ENCODE results near the gene HSD3B7. TPM values are rescaled to one million over a fixed set of nuclear protein-coding genes. Genes with fewer than 3 reads are reported as not detected.

The HSD3B7 gene
- total RNA-seq, 4 donors from 2014 or later, result 10.1 to 26.2 (median 16.0) TPM

GRCh38 chr16:30951750-30952149, 33.3 kb upstream of the HSD3B7 start:
- H3K27me3 ChIP-seq, result no peaks in the 10 kb centered on the region
- H3K4me3 ChIP-seq, result no peak overlapping the region
- peak overlapping the region; percentile 12 to 95 (median 92) for H3K27ac ChIP-seq
- ATAC-seq, result peak; percentile 13
- H3K36me3 ChIP-seq, result peaks cover 0 to 8% of the 10 kb centered on the region in 2 donors
- WGBS, 2 donors (ENCODE audit: low coverage in 1 of 2), result 10 to 18% methylated on average over 2 to 3 of the region's 3 CpGs
- H3K4me1 ChIP-seq, result peaks cover 0 to 78% (median 36%) of the 10 kb centered on the region in 3 donors
- no peaks in the 10 kb centered on the region for H3K9me3 ChIP-seq
- peak; percentile 49 for TF ChIP-seq POLR2AphosphoS5 (IDR thresholded peaks at IDR 0.05)
- TF ChIP-seq POLR2A (IDR thresholded peaks at IDR 0.05), result no peak

- Histone ChIP-seq H3K4me1 (peaks cover 0 to 76% (median 38%) of the 10 kb centered on the region in 3 donors), H3K27me3 (no peaks in the 10 kb centered on the region), H3K9me3 (no peaks in the 10 kb centered on the region), H3K4me3 (no peak overlapping the region), H3K36me3 (peaks cover 0 to 3% of the 10 kb centered on the region in 2 donors), H3K27ac (peak overlapping the region in 3 of 4 donors; percentile 51 to 95 (median 94))
- TF ChIP-seq POLR2AphosphoS5 (IDR thresholded peaks at IDR 0.05), result no peak
- no peak for TF ChIP-seq EP300 (IDR thresholded peaks at IDR 0.05)
- TF ChIP-seq CTCF (IDR thresholded peaks at IDR 0.05), result no peak
- TF ChIP-seq POLR2A (IDR thresholded peaks at IDR 0.05), result no peak
- 74 to 78% methylated on average over 3 to 4 of the region's 9 CpGs for WGBS, 2 donors (ENCODE audit: low coverage in 1 of 2)
- ATAC-seq, result no peak
Observed at GRCh38 chr16:30953111-30953510, 31.9 kb upstream of the HSD3B7 start.

GRCh38 chr16:30953511-30954124, 31.4 kb upstream of the HSD3B7 start:
- no peaks in the 10 kb centered on the region for H3K27me3 ChIP-seq
- 50% methylated on average over 2 of the region's 15 CpGs; no CpG with 5 or more reads in 1 of the 2 donors for WGBS, 2 donors (ENCODE audit: low coverage in 1 of 2)
- H3K9me3 ChIP-seq, result no peaks in the 10 kb centered on the region
- peaks cover 0 to 74% (median 40%) of the 10 kb centered on the region in 3 donors for H3K4me1 ChIP-seq
- H3K4me3 ChIP-seq, result no peak overlapping the region
- H3K36me3 ChIP-seq, result peaks cover 0 to 3% of the 10 kb centered on the region in 2 donors
- H3K27ac ChIP-seq, result peak overlapping the region in 3 of 4 donors; percentile 51 to 95 (median 94)
- TF ChIP-seq CTCF (IDR thresholded peaks at IDR 0.05) (peak in 3 of 4 experiments; percentile 48 to 77 (median 58)), EP300 (IDR thresholded peaks at IDR 0.05) (no peak), POLR2A (IDR thresholded peaks at IDR 0.05) (no peak)
- no peak for ATAC-seq

GRCh38 chr16:30954993-30955392, 30.0 kb upstream of the HSD3B7 start:
- no peak overlapping the region for H3K4me3 ChIP-seq
- H3K27me3 ChIP-seq, result no peaks in the 10 kb centered on the region
- TF ChIP-seq EP300 (IDR thresholded peaks at IDR 0.05), result no peak
- H3K9me3 ChIP-seq, result no peaks in the 10 kb centered on the region
- no peak for ATAC-seq
- H3K4me1 ChIP-seq, result peaks cover 0 to 71% (median 46%) of the 10 kb centered on the region in 3 donors
- H3K27ac ChIP-seq, result peak overlapping the region in 2 of 4 donors; percentile 14 to 95
- 60% methylated on average over 1 of the region's 8 CpGs; no CpG with 5 or more reads in 1 of the 2 donors for WGBS, 2 donors (ENCODE audit: low coverage in 1 of 2)
- peaks cover 0 to 17% of the 10 kb centered on the region in 2 donors for H3K36me3 ChIP-seq

GRCh38 chr16:30956601-30957455, 28.2 kb upstream of the HSD3B7 start:
- Histone ChIP-seq H3K27ac (peak overlapping the region; percentile 92 to 98 (median 95)), H3K36me3 (peaks cover 0 to 35% of the 10 kb centered on the region in 2 donors), H3K4me3 (peak overlapping the region; percentile 83 to 88), H3K27me3 (no peaks in the 10 kb centered on the region), H3K4me1 (peaks cover 0 to 53% (median 29%) of the 10 kb centered on the region in 3 donors), H3K9me3 (no peaks in the 10 kb centered on the region)
- ATAC-seq, result peak; percentile 73
- TF ChIP-seq CTCF (IDR thresholded peaks at IDR 0.05), result peak in 2 of 4 experiments; percentile 24 to 31
- no peak for TF ChIP-seq POLR2AphosphoS5 (IDR thresholded peaks at IDR 0.05)
- 0 to 34% methylated on average over 6 of the region's 42 CpGs for WGBS, 2 donors (ENCODE audit: low coverage in 1 of 2)

Measured in gastroesophageal sphincter (tissue), 4 donors.